KMS-11 (cell line): ENCODE data around the gene DHCR24.

ENCODE experiments used
- H2AFZ ChIP-seq: fragments of 200-600 bp; sonication (generic); 2 replicates; pipeline ENCODE4 v1.6.1; 2016; ENCODE audit warnings: antibody characterized with exemption, mixed run types, low read depth
- H3K27ac ChIP-seq: fragments of 200-600 bp; sonication (generic); 2 replicates; pipeline ENCODE4 v1.6.1; 2016; ENCODE audit warnings: mild to moderate bottlenecking, mixed run types
- H3K27me3 ChIP-seq: fragments of 200-600 bp; sonication (generic); 2 replicates; pipeline ENCODE4 v1.6.1; 2017; ENCODE audit warnings: mild to moderate bottlenecking, low read depth, mixed run types, moderate library complexity; ENCODE audit not compliant: insufficient read depth
- H3K36me3 ChIP-seq: fragments of 200-600 bp; sonication (generic); 2 replicates; pipeline ENCODE4 v1.6.1; 2017; ENCODE audit warnings: mild to moderate bottlenecking, mixed run types; ENCODE audit not compliant: insufficient read depth
- H3K4me1 ChIP-seq: fragments of 200-600 bp; sonication (generic); 2 replicates; pipeline ENCODE4 v1.6.1; 2016; ENCODE audit warnings: mild to moderate bottlenecking, low read depth, mixed run types; ENCODE audit not compliant: poor library complexity, severe bottlenecking
- H3K4me2 ChIP-seq: fragments of 200-600 bp; sonication (generic); 2 replicates; pipeline ENCODE4 v1.7.0; 2016; ENCODE audit warnings: mild to moderate bottlenecking, mixed run types
- H3K4me3 ChIP-seq: fragments of 200-600 bp; sonication (generic); IDR thresholded peaks from 2 replicates; pipeline ENCODE4 v1.6.1; 2017; ENCODE audit warnings: low read depth, low read length, mixed read lengths; ENCODE audit not compliant: insufficient read depth
- H3K79me2 ChIP-seq: fragments of 200-600 bp; sonication (generic); 2 replicates; pipeline ENCODE4 v1.6.1; 2016; ENCODE audit warnings: low read depth, mixed run types; ENCODE audit not compliant: insufficient read depth
- H3K9ac ChIP-seq: fragments of 200-600 bp; sonication (generic); 2 replicates; pipeline ENCODE4 v1.6.1; 2016; ENCODE audit warnings: mild to moderate bottlenecking, mixed run types
- H4K20me1 ChIP-seq: fragments of 200-600 bp; sonication (generic); 2 replicates; pipeline ENCODE4 v1.6.1; 2016; ENCODE audit warnings: mild to moderate bottlenecking, mixed run types; ENCODE audit not compliant: insufficient read depth
- CTCF ChIP-seq: fragments of 200-600 bp; sonication (generic); conservative IDR thresholded peaks from 2 replicates; pipeline ENCODE4 v1.6.1; 2017; ENCODE audit warnings: low read depth, mild to moderate bottlenecking, antibody characterized with exemption, low read length, moderate library complexity, mixed read lengths

DHCR24 gene

GRCh38 chr1:54816130-54816529, 70.9 kb downstream of the DHCR24 start:
- Histone ChIP-seq H3K27me3 (no peaks in the 10 kb centered on the region), H3K4me2 (no peak overlapping the region), H3K36me3 (no peaks in the 10 kb centered on the region), H4K20me1 (no peaks in the 10 kb centered on the region), H3K9ac (no peak overlapping the region), H3K79me2 (no peaks in the 10 kb centered on the region), H3K4me3 (no peak overlapping the region), H3K27ac (no peak overlapping the region), H2AFZ (no peak overlapping the region), H3K4me1 (no peaks in the 10 kb centered on the region)
- TF ChIP-seq CTCF: no peak

GRCh38 chr1:54815086-54815876, 71.7 kb downstream of the DHCR24 start:
- Histone ChIP-seq H3K36me3 (no peaks in the 10 kb centered on the region), H3K9ac (no peak overlapping the region), H4K20me1 (no peaks in the 10 kb centered on the region), H3K4me3 (no peak overlapping the region), H3K27ac (no peak overlapping the region), H3K4me1 (no peaks in the 10 kb centered on the region), H3K79me2 (no peaks in the 10 kb centered on the region), H2AFZ (no peak overlapping the region), H3K27me3 (no peaks in the 10 kb centered on the region), H3K4me2 (no peak overlapping the region)
- no peak for TF ChIP-seq CTCF

GRCh38 chr1:54814571-54814970, 72.4 kb downstream of the DHCR24 start:
- Histone ChIP-seq H3K79me2 (no peaks in the 10 kb centered on the region), H3K4me1 (no peaks in the 10 kb centered on the region), H3K4me3 (no peak overlapping the region), H3K27ac (no peak overlapping the region), H3K9ac (no peak overlapping the region), H3K27me3 (no peaks in the 10 kb centered on the region), H2AFZ (no peak overlapping the region), H3K4me2 (no peak overlapping the region), H3K36me3 (no peaks in the 10 kb centered on the region), H4K20me1 (no peaks in the 10 kb centered on the region)
- TF ChIP-seq CTCF: no peak

- H3K4me2 ChIP-seq: no peak overlapping the region
- TF ChIP-seq CTCF: no peak
Observed at GRCh38 chr1:54814126-54814498, 72.9 kb downstream of the DHCR24 start.

More at GRCh38 chr1:54814126-54814498, 72.9 kb downstream of the DHCR24 start:
- no peaks in the 10 kb centered on the region for H3K79me2 ChIP-seq
- no peaks in the 10 kb centered on the region for H3K27me3 ChIP-seq
- H2AFZ ChIP-seq: no peak overlapping the region
- no peak overlapping the region for H3K9ac ChIP-seq
- no peaks in the 10 kb centered on the region for H3K36me3 ChIP-seq
- H3K27ac ChIP-seq: no peak overlapping the region
- no peaks in the 10 kb centered on the region for H3K4me1 ChIP-seq
- no peak overlapping the region for H3K4me3 ChIP-seq
- H4K20me1 ChIP-seq: no peaks in the 10 kb centered on the region
